Gastroesophageal sphincter (tissue), 3 donors: ENCODE results near the gene CSTF1.

ENCODE experiments used
- POLR2A ChIP-seq, 2 donors: fragments of 450-650 bp; IDR thresholded peaks; one replicate each; pipeline ENCODE4 v1.6.1; 2017; ENCODE audit warnings: antibody characterized with exemption in 2 of 2, mild to moderate bottlenecking in 2 of 2, moderate library complexity in 1 of 2
- TF ChIP-seq, protein P1 (sequence below), 4 experiments: fragments of 200-600 bp in 2 of 4; fragments of 450-650 bp in 2 of 4; sonication (generic) in 1 of 4; IDR thresholded peaks; one replicate each; pipeline ENCODE4 v1.5.1; 2017 to 2019; ENCODE audit warnings: antibody characterized with exemption in 4 of 4, mild to moderate bottlenecking in 2 of 4, moderate library complexity in 2 of 4

DNA sequence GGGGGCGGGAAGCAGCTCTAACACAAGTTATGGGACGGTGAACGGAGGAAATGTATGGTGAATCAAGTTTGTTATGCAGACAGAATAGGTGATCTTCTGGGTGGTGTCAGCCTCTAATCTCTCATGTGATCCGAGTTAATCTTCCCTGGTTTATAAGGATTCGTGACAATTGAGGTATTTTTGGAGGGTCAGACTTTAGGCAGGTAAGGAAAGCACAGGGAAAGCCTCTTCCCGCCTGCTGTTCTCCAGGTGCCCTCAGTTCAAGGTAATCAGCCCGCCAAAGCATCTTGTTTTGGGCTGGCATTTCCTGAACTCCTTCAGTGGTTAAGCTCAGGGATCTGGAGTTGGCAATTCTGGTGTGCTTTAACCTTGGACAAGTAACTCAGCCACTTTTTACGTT is 1.2 kb downstream of the CSTF1 start:
- TF ChIP-seq POLR2A (IDR thresholded peaks at IDR 0.05) = no peak
- TF ChIP-seq, protein P1, sequence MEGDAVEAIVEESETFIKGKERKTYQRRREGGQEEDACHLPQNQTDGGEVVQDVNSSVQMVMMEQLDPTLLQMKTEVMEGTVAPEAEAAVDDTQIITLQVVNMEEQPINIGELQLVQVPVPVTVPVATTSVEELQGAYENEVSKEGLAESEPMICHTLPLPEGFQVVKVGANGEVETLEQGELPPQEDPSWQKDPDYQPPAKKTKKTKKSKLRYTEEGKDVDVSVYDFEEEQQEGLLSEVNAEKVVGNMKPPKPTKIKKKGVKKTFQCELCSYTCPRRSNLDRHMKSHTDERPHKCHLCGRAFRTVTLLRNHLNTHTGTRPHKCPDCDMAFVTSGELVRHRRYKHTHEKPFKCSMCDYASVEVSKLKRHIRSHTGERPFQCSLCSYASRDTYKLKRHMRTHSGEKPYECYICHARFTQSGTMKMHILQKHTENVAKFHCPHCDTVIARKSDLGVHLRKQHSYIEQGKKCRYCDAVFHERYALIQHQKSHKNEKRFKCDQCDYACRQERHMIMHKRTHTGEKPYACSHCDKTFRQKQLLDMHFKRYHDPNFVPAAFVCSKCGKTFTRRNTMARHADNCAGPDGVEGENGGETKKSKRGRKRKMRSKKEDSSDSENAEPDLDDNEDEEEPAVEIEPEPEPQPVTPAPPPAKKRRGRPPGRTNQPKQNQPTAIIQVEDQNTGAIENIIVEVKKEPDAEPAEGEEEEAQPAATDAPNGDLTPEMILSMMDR (IDR thresholded peaks at IDR 0.05) = no peak
